GM21619 (cell line): ENCODE results near the gene CDX1.

Experiments
- ATAC-seq: cut with Tn5 transposase; IDR thresholded peaks from one replicate; pipeline ENCODE4 v1.9.1; 2021; ENCODE audit not compliant: unreplicated experiment

The CDX1 gene

GRCh38 chr5:150144879-150145278 is 21.7 kb upstream of the CDX1 start:
- no peak for ATAC-seq

DNA sequence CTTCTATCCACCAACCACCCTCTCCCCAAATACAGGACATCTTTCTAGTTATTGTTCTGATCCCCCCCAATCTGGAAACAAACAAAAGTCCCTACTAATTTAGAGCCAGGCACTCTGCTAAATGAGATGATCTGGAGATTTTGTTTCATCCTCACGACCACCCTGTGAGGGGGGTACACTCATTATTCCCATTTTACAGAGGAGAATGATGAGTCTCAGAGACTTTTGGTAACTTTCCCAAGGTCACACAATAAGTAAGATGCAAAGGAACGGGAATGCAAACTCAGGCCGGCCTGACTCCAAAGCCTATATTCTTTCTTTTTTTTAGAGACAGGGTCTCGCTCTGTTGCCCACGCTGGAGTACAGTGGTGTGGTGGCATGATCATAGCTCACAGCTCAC is 20.3 kb upstream of the CDX1 start:
- no peak for ATAC-seq

DNA sequence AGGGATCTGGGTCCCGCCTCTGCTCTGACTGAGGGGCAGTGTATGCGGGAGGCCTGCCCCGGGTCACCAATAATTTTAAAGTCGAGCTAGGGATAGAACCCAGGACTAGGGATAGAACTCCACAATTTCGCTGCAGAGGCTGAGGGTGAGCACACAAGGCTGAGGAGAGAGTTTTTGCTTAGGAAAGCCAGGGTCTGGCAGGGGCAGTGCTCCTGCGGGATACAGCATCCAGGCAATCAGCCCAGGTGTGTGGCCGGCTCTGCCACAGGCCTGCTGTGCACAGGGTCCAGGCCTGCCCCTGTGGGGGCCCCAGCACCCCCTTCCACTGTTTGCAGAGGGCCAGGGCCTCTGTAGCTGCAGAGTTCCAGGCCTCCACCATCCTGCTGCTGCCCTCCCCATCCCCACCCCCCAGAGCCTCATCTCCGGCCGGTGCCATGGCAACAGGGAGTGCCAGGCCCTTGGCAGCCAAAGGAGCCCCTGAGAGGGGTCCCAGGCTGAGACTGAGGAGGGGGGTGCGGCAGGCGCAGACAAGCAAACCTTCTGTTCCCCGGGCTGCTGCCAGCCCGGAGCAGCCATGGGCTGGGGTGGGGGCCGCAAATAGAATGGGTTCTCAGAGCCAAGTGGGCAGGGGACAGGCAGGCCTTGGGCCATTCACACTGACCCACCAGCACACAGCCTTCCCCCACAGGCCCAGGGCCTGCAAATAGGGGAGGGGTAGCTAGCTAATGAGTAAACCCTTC is 19.5 kb upstream of the CDX1 start:
- ATAC-seq: no peak

DNA sequence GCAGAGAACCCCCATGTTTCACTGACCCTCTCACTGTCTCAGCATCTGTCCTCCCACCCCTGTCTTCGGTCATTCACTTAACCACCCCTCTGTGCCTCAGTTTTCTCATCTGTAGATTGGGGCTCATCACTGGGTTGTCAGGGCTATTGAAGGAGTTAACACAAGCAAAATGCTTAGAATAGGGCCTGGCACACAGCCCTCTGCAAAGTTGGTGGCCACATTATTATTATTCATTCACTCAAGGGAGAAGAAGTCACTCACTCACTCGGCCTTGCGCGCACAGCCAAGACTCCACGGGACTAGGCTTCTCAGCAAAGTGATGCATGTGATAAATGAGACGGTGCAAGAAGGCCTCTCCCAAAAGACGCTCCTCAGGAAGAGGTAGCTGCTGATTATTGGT is 18.9 kb upstream of the CDX1 start:
- ATAC-seq: no peak

- no peak for ATAC-seq
Measured at GRCh38 chr5:150148117-150148927, 18.3 kb upstream of the CDX1 start.

- ATAC-seq: no peak
Measured at GRCh38 chr5:150149618-150150017, 17.0 kb upstream of the CDX1 start.

- no peak for ATAC-seq
Measured at GRCh38 chr5:150152636-150153462, 13.7 kb upstream of the CDX1 start.

GRCh38 chr5:150153483-150153882 is 13.1 kb upstream of the CDX1 start:
- ATAC-seq: no peak

DNA sequence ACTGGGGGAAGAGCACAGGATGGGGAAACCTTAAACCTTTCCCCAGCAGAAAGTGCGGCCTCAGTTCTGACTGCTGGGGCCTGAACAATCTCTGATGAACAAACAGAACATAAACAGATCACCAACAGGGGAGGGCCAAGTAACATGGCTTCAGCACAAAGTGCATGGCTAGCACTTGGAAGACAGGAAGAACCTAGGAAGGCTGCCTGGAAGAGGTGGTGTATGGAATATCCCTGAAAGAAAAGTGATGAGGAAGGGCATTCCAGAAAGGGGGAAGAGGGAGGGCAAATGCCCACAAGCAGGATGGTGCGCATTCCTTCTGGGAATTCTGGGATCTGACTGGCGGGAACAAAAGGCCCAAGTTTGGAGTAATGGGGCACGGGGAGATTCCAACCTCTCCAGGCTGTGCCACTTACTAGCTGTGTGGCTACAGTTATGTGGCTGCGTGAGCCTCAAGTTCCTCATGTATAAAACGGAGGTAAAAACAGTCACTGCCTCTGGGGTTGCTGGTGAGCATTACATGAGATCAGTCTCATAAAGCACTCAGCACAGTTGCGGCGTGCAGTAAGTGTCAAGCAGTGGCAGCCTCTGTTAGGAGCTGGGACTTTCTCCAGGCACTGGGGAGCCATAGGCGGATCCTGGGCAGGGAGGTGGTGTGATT is 12.5 kb upstream of the CDX1 start:
- no peak for ATAC-seq

GRCh38 chr5:150154618-150155128 is 11.9 kb upstream of the CDX1 start:
- no peak for ATAC-seq

DNA sequence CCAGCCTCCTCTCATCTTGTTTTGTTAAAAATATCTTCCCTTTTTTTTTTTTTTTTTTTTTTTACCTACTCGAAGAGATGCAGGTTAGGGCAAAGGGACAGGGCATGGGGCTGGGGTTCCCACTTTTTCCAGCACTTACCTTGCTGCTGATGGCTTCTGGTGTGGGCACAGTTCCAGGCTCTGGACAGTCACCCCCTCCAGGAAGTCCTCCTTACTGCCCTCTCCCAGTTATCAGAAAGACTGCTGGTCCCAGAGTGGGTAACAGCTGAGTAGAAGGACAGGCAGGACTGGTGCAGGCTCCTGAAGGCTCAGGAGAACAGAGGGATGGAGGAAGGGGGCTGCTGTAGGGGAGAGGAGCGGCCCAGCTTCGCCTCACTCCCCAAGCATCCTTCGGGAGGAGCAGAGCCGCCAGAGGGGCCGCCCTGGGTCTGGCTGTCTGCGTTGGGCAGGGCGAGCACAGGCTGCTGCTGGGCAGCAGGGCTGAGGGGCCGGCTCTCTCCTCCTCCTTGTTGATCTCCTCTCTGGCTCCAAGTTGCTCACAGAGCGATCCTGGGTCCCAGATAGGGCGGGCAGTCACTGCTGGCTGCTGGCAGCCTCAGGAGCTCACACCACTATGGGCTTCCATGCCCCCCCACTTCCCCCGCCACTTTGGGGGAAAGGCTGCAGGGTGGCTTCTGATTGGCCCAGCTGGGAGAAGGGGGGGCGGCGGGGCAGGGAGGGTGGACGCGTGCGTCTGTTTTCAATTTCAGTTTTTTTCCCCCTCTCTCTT is 11.1 kb upstream of the CDX1 start, which contains the start of gene PDGFRB:
PDGFRB (minus strand) TSS at position 588 of the 769 bp plus-strand sequence. CDS start 18,798 bp downstream, outside the sequence.
- peak; percentile 66 for ATAC-seq

DNA sequence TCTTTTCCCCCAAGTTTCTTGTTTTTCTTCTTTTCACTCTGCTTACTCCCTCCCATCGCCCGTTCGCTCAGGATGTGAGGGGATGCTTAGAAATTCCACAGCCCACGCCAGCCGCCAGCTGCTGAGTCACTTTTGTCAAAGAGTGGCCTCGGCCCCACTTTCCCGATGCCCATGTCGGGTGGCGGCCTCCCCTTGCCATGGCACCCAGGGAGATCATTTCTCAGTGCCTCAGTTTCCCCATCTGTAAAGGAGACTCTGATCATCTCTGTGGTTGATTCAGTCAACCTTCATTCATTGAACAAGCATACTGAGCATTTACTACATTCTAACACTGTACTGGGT is 10.6 kb upstream of the CDX1 start:
- ATAC-seq: peak; percentile 2

GRCh38 chr5:150156540-150156939 is 10.0 kb upstream of the CDX1 start:
- ATAC-seq: no peak

DNA sequence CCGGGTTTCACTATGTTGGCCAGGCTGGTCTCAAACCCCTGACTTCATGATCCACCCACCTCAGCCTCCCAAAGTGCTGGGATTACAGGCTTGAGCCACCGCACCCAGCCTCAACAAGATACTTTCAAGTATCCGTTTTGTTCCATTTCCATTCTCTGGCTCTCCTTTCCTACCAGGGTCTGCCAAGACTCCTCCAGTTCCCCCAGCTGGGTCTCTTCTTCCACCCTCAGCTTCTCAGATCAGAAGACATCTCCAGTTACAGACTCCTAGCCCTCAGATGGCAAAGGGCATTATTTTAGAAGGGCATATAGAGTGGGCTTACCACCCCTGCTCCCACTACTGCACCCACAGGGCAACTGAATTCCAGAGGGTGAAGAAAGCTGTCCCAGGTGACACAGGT is 9.4 kb upstream of the CDX1 start:
- ATAC-seq: no peak

DNA sequence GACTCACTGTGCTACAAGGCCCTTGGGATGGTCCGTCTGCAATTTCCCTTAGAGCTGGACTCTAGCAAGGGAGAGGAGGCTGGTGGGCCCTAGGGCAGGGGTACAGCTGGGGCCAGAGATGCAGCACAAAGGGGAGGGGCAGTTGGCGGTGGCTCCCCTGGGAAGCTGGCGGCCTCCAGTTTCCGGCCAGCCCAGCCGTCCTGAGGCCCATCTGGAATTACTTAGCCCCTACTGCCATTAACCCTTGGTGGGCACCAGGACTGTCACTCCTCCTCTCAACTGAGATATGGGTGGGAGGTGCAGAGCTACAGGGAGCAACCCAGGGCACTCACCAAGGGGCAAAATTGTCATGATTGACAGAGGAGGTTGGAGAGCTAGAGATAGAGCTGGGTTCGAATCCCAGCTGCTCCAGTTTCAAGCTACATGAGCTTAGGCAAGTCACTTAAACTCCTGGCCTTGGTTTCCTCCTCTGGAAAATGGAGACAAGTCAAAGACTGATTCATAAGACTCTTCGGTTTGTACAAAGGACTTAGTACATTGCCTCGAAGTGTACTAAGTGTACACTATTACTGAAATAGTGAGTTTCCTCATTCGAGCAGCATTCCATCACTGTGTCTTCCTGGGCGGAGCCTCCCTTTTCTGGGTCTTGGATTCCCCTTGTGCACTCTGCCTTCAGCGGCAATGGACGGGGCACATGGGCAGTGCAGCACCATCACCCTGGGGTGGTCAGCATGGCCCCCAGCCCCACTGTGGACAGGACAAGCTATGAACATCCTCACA is 8.2 kb upstream of the CDX1 start:
- no peak for ATAC-seq

- no peak for ATAC-seq
Measured at GRCh38 chr5:150159031-150159430, 7.5 kb upstream of the CDX1 start.

GRCh38 chr5:150159741-150160179 is 6.8 kb upstream of the CDX1 start:
- no peak for ATAC-seq

DNA sequence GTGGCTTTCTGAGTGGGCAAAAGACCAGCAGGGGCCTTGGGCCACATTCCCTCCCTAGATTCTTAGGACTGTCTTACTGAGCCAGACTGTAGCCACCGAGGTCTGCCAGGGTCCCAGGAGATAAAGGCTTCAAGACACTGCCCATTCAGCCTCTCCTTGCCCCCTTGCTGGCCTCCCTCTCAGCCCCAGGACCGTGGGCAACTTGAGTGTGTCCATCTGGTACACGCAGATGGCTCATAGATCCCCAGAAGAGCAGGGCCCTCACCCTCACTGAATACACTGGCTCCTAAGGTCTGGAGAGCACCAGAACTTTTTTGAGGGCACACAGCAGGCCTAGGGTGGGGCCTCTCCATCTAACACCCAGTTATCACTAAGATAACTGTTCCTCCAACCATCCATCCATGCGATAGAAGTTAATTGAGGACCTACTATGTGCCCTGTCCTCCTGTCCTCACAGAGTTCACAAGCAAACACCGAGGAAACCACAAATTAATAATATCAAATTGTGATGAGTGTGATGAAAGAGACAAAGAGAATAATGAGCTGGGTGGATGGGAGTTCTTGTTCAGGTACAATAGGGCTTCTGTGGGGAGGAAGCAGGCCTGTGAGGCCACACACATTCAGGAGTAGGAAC is 6.0 kb upstream of the CDX1 start:
- no peak for ATAC-seq
